ENCODE measurements around the gene PUM1. TPM values are rescaled to one million over a fixed set of nuclear protein-coding genes. Genes with fewer than 3 reads are reported as not detected.

PUM1 gene
- total RNA-seq, 1 donor from 2014 or later, result 137 TPM

DNA sequence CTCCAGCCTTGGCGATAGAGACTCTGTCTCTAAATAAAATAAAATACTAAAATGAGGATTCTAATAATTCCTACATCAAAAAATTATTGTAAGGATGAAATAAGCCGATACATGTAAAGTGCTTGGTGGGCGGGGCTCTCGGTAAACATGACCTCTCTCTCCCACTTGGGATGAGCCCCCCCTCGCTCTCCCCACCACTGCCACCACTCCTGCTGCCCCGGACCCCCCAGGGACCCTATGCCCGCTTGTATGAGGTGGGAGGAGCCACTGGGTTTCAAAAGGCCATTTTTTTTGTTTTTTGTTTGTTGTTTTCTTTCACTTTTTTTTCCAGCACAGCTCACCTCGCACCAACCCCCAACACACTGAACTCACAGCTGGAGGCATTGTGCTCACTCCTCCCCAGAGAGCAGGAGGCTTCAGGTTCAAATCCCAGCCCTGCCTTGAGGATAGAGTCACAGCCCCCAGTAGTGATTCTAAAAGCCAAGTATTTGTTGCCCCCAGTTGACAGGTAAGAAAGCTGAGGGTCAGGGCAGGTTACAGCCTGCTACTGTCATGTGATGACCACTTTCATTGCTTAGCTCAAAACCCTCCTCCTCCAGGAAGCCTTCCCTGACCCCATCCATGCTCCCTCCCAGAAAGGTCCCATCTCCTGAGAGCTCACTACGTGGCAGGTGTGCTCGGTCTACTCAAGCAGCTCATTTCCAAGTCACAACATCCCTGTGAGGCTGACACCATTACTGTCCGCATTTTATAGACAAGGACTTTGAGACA, 161.1 kb downstream of the PUM1 start:
- Mint-ChIP-seq H3K4me1 (peaks cover 15% of the 10 kb centered on the region), H3K27ac (no peak overlapping the region), H3K9me3 (no peaks in the 10 kb centered on the region), H3K27me3 (peaks cover 26% of the 10 kb centered on the region), H3K36me3 (ENCODE audit: low read depth) (no peaks in the 10 kb centered on the region), H3K4me3 (no peak overlapping the region)
- intact Hi-C loops (cut with micrococcal nuclease), result no loop called here
- ATAC-seq (ENCODE audit: low read depth) (no peak), DNase-seq (no peak)
- POLR2A ChIA-PET, result interaction anchor here (0.6 kb wide), 1 partner anchor 19 kb away, joined by 3 read pairs; no protein-coding TSS in a partner anchor
- TF ChIP-seq, protein P1, sequence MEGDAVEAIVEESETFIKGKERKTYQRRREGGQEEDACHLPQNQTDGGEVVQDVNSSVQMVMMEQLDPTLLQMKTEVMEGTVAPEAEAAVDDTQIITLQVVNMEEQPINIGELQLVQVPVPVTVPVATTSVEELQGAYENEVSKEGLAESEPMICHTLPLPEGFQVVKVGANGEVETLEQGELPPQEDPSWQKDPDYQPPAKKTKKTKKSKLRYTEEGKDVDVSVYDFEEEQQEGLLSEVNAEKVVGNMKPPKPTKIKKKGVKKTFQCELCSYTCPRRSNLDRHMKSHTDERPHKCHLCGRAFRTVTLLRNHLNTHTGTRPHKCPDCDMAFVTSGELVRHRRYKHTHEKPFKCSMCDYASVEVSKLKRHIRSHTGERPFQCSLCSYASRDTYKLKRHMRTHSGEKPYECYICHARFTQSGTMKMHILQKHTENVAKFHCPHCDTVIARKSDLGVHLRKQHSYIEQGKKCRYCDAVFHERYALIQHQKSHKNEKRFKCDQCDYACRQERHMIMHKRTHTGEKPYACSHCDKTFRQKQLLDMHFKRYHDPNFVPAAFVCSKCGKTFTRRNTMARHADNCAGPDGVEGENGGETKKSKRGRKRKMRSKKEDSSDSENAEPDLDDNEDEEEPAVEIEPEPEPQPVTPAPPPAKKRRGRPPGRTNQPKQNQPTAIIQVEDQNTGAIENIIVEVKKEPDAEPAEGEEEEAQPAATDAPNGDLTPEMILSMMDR (IDR thresholded peaks at IDR 0.05), result no peak
- CTCF ChIA-PET, result interaction anchor here (0.7 to 1.4 kb wide), 4 partner anchors 101 to 186 kb away, joined by 3 to 5 read pairs (median 4); no protein-coding TSS in a partner anchor

DNA sequence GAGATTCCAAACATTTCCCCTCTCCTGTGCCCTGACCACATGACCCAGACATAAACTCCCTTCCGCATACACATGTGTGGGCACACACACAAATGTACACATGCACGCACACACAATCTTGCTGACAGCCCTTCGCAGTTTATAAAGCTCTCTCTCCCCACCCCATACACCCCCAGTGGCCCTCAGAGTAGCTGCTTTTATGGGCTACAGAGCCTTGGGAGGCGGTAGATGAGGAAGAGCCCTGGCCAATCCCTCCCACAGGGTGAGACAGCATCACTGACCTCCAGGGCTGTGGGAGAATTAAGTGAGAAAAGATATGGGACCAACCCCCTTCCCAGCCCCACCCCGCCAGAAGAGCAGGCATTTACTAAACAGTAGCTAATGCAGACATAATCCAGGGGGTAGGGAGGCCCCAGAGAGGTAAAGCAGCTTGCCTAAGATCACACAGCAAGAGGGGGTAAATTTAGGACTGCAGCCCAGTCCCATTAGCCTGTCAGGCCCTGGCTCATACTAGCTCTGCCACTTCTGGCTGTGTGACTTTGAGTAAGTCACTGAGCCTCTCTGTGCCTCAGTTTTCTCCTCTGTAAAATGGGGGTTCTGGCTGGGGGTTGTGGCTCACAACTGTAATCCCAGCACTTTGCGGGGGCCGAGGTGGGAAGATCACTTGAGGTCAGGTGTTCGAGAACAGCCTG, 162.0 kb downstream of the PUM1 start:
- peaks cover 23% of the 10 kb centered on the region for H3K27me3 Mint-ChIP-seq
- no peaks in the 10 kb centered on the region for H3K36me3 Mint-ChIP-seq (ENCODE audit: low read depth)
- H3K4me3 Mint-ChIP-seq, result no peak overlapping the region
- ChIA-PET CTCF (interaction anchor here (0.7 to 1.6 kb wide), 3 partner anchors 102 to 185 kb away, joined by 3 to 5 read pairs (median 3); no protein-coding TSS in a partner anchor), POLR2A (no interaction called here)
- no peaks in the 10 kb centered on the region for H3K9me3 Mint-ChIP-seq
- DNase-seq, result no peak
- H3K27ac Mint-ChIP-seq, result no peak overlapping the region
- H3K4me1 Mint-ChIP-seq, result peaks cover 19% of the 10 kb centered on the region
- intact Hi-C loops (cut with micrococcal nuclease), result no loop called here
- TF ChIP-seq, protein P1 (IDR thresholded peaks at IDR 0.05), result no peak
- ATAC-seq (ENCODE audit: low read depth), result no peak

DNA sequence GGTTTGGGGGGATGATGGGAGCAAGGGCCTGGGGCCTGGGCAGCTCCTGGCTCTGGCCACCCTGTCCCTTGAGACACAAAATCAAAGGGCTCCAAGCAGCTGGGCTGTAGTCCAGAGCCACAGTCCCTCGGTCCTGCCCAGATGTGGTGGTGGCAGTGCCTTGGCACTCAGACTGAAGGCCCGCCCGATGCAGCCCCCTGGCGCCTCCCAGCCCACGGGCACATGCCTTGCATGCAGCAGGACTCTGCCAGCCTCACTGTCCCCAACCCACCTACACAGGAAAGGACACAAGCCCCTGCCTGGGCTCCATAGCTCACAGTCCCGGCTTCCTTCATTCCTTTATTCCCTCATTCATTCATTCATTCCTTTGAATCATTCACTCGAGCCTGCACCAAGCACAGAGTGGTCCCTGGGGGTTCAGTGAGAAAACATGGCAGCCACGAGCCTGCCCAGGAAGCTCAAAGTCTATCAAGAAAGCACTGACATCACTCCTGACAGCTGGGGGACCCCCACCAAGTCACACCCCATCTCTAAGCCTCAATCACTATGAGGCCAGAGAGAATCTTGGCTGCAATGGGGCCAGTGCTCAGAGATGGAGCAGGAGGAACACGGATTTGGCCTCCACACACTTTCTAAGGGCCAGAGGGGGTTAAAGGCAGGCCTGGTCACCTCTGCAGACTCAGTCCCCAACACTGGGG, 162.8 kb downstream of the PUM1 start:
- H3K27ac Mint-ChIP-seq, result no peak overlapping the region
- CTCF ChIA-PET, result interaction anchor here (1.6 kb wide), 1 partner anchor 101 kb away, joined by 5 read pairs; no protein-coding TSS in a partner anchor
- ATAC-seq (ENCODE audit: low read depth) (no peak), DNase-seq (no peak)
- POLR2A ChIA-PET, result no interaction called here
- no peaks in the 10 kb centered on the region for H3K9me3 Mint-ChIP-seq
- H3K4me3 Mint-ChIP-seq, result no peak overlapping the region
- intact Hi-C loops (cut with micrococcal nuclease), result no loop called here
- peaks cover 22% of the 10 kb centered on the region for H3K27me3 Mint-ChIP-seq
- H3K4me1 Mint-ChIP-seq, result peaks cover 23% of the 10 kb centered on the region
- no peaks in the 10 kb centered on the region for H3K36me3 Mint-ChIP-seq (ENCODE audit: low read depth)
- TF ChIP-seq, protein P1 (IDR thresholded peaks at IDR 0.05), result no peak

DNA sequence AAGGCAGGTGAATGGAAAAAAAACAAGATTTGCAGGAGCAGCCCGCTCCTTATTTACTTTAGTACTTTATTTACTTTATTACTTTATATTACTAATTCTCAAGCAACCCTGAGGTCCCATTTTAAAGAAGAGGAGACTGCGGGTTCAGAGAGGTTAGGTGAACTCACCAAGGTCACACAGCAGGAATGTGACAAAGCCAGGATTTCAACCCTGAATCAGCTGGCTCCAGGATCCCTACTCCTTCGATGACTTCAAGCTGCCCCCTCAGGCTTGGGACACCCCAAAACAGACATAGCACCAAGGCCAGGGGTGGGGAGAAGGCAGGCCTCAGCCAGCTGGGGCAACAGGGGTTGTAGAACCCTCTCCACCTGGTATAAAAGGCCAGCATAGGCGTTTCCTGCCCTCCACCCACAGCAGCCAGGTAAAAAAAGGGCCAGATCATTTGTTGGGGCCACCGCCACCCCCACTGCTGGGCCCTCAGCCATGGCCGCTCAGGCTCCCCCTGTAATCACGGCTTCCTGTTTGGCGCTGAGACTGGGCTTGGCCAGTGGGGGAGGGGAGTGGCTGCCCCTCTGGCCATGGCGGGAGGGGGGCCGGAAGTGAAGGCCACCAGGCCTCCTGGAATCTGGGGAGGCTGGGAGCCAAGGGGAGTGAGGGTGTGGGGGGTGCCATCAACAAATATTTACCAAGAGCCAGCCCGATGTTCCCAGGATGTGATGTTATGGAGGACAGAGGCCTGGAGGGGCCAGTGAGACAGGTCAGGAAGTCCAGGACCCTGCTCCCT, 163.5 kb downstream of the PUM1 start:
- H3K4me1 Mint-ChIP-seq, result peaks cover 17% of the 10 kb centered on the region
- no peaks in the 10 kb centered on the region for H3K9me3 Mint-ChIP-seq
- DNase-seq (no peak), ATAC-seq (ENCODE audit: low read depth) (no peak)
- H3K4me3 Mint-ChIP-seq, result no peak overlapping the region
- no peaks in the 10 kb centered on the region for H3K36me3 Mint-ChIP-seq (ENCODE audit: low read depth)
- peaks cover 16% of the 10 kb centered on the region for H3K27me3 Mint-ChIP-seq
- intact Hi-C loops (cut with micrococcal nuclease), result loop anchor here (2.0 kb wide), 1 partner anchor 21 kb away; no protein-coding TSS in a partner anchor
- ChIA-PET CTCF (interaction anchor here (1.6 kb wide), 1 partner anchor 100 kb away, joined by 5 read pairs; no protein-coding TSS in a partner anchor), POLR2A (no interaction called here)
- TF ChIP-seq, protein P1 (IDR thresholded peaks at IDR 0.05), result no peak
- H3K27ac Mint-ChIP-seq, result no peak overlapping the region
